Testis (tissue), 3 donors: ENCODE measurements around the gene TSACC. TPM values are rescaled to one million over a fixed set of nuclear protein-coding genes. Genes with fewer than 3 reads are reported as not detected.

Experiments used
- DNase-seq: peaks from one replicate; pipeline ENCODE4 v3.0.0-alpha.2; 2019
- H3K27ac ChIP-seq, 2 donors: fragments of 200-600 bp; sonication (generic); one replicate each; pipeline ENCODE4 v1.5.1; 2019
- H3K27me3 ChIP-seq: fragments of 200-600 bp; sonication (generic); one replicate; pipeline ENCODE4 v1.5.1; 2019
- H3K36me3 ChIP-seq: fragments of 200-600 bp; sonication (generic); one replicate; pipeline ENCODE4 v1.5.1; 2017; ENCODE audit warnings: low read depth; ENCODE audit errors: missing control alignments
- H3K4me1 ChIP-seq: fragments of 200-600 bp; sonication (generic); one replicate; pipeline ENCODE4 v1.5.1; 2019
- H3K4me3 ChIP-seq, 2 donors: fragments of 200-600 bp; sonication (generic); one replicate each; pipeline ENCODE4 v1.5.1; 2017 to 2019
- H3K9me3 ChIP-seq: fragments of 200-600 bp; sonication (generic); one replicate; pipeline ENCODE4 v1.5.1; 2017
- POLR2A ChIP-seq: fragments of 450-650 bp; IDR thresholded peaks from one replicate; pipeline ENCODE4 v1.6.1; 2017; ENCODE audit warnings: antibody characterized with exemption, mild to moderate bottlenecking, moderate library complexity
- WGBS, 2 donors: methylation state at CpG; one replicate each; pipeline ENCODE4 v1.1.5; 2018; 5-methylcytosine and 5-hydroxymethylcytosine counted together
- intact Hi-C: fragments of 100-400 bp; cut with DNase I; formaldehyde crosslinking; loops from one replicate; pipeline ENCODE4 v1.15.1; 2023; ENCODE audit warnings: low total_unique reads
- polyA plus RNA-seq: library from polyadenylated mRNA; stranded (reverse); fragments of 350-450 nt; fragmentation: Illumina TruSeq; extraction: RNeasy Lipid Tissue Mini Kit (QIAGEN cat#74804); gene quantifications from one replicate; pipeline ENCODE4 v1.2.3, GENCODE V29; 2014; ENCODE audit warnings: low read depth, low replicate concordance; ENCODE audit not compliant: insufficient read depth
- total RNA-seq, 2 donors: library from RNA; depleted of rRNA; stranded (reverse); fragments of >200 nt; gene quantifications; one replicate each; pipeline ENCODE4 v1.2.3, GENCODE V29; 2016
- TF ChIP-seq, protein P1 (sequence below), 3 experiments: fragments of 450-650 bp in 2 of 3; fragments of 200-600 bp in 1 of 3; sonication (generic) in 1 of 3; IDR thresholded peaks; one replicate each; pipeline ENCODE4 v1.5.1; 2016 to 2019; ENCODE audit warnings: antibody characterized with exemption in 3 of 3, mild to moderate bottlenecking in 2 of 3, moderate library complexity in 1 of 3

TSACC gene
- total and polyA plus RNA-seq, 3 donors from 2014 or later = 354 to 1,814 (median 748) TPM

DNA sequence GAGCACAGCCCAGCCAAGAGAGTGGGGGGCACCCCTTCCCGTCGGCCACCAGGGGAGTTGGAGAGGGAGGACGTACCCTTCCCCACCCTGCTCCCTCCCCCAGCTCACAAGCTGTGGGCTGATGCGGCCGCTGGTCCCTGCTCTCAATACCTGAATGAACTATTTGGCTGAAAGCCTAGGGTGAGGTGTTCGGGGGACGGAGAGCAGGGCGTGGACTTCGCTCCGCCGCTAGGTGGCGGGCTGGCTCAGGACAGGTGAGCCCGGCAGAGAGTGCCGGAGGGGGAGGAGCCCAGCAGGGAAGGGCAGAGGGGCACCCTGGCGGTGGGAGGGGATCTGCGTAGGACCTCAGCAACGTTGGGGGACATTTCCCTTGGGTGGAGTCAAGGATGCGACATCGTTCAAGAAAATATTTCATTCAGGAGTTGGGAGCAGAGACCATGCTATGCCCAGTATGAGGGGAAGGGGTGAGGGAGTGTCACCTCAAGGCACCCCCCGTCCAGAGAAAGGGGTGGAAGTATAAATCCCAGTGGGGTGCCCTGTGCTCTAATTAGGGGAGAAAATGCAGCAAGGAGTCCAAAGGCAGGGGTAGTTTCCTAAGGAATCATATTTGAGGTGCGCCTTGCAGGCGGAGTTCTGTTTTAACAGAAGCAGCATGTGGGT is 18.7 kb downstream of the TSACC start:
- H3K4me1 ChIP-seq = no peaks in the 10 kb centered on the region
- H3K27ac ChIP-seq = no peak overlapping the region
- H3K9me3 ChIP-seq = no peaks in the 10 kb centered on the region
- H3K27me3 ChIP-seq = no peaks in the 10 kb centered on the region
- DNase-seq = peak; percentile 74
- intact Hi-C loops = no loop called here
- no peak for TF ChIP-seq POLR2A
- TF ChIP-seq, protein P1, sequence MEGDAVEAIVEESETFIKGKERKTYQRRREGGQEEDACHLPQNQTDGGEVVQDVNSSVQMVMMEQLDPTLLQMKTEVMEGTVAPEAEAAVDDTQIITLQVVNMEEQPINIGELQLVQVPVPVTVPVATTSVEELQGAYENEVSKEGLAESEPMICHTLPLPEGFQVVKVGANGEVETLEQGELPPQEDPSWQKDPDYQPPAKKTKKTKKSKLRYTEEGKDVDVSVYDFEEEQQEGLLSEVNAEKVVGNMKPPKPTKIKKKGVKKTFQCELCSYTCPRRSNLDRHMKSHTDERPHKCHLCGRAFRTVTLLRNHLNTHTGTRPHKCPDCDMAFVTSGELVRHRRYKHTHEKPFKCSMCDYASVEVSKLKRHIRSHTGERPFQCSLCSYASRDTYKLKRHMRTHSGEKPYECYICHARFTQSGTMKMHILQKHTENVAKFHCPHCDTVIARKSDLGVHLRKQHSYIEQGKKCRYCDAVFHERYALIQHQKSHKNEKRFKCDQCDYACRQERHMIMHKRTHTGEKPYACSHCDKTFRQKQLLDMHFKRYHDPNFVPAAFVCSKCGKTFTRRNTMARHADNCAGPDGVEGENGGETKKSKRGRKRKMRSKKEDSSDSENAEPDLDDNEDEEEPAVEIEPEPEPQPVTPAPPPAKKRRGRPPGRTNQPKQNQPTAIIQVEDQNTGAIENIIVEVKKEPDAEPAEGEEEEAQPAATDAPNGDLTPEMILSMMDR (IDR thresholded peaks at IDR 0.05) = peak; percentile 51 to 81 (median 63)
- 8% methylated on average over 22 of the region's 22 CpGs for whole genome bisulfite sequencing, 2 donors
- H3K36me3 ChIP-seq = no peaks in the 10 kb centered on the region
- peak overlapping the region in 1 of 2 donors; percentile 12 for H3K4me3 ChIP-seq

DNA sequence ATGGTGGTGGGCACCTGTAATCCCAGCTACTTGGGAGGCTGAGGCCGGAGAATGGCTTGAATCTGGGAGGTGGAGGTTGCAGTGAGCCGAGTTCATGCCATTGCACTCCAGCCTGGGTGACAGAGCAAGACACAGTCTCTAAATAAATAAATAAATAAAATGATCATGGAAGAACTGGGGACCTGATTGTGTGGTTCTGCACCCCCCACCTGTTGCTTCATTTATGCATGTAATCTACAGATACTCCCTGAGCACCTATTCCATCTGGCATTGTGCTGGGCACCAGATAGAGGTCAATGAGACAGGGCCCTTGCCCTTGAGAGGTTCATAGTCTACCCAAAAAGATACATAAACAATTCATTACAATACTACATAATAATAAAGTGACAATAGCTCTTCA is 19.7 kb downstream of the TSACC start:
- H3K4me1 ChIP-seq = no peaks in the 10 kb centered on the region
- no peaks in the 10 kb centered on the region for H3K36me3 ChIP-seq
- DNase-seq = no peak
- no peak overlapping the region for H3K27ac ChIP-seq
- no peak for TF ChIP-seq POLR2A
- TF ChIP-seq, protein P1 (IDR thresholded peaks at IDR 0.05) = no peak
- no peak overlapping the region for H3K4me3 ChIP-seq
- 94 to 98% methylated on average over 2 of the region's 2 CpGs for WGBS, 2 donors
- no peaks in the 10 kb centered on the region for H3K9me3 ChIP-seq
- intact Hi-C loops = no loop called here
- H3K27me3 ChIP-seq = no peaks in the 10 kb centered on the region

DNA sequence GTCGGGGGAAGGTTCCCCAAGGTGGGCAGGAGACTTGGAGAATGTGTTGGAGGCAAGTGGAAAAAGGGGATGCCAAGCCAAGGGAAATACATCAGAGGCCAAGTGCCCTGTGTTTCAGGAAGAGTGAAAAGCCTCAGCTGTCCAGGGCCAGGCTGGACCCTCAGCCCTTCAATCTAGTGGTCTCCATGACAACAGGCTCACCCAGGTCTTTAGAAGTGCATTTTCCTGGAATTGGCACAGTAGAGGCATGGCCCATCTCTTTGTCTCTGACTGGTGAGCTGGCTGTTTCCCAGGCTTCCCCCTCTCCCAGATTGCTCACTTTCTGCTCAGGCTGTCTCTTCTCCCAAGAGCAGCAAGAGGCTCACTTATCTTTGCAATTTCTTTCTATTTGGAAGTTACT is 20.3 kb downstream of the TSACC start:
- H3K27me3 ChIP-seq = no peaks in the 10 kb centered on the region
- H3K4me1 ChIP-seq = no peaks in the 10 kb centered on the region
- DNase-seq = no peak
- no peaks in the 10 kb centered on the region for H3K9me3 ChIP-seq
- TF ChIP-seq, protein P1 (IDR thresholded peaks at IDR 0.05) = no peak
- TF ChIP-seq POLR2A = no peak
- no peak overlapping the region for H3K27ac ChIP-seq
- no peaks in the 10 kb centered on the region for H3K36me3 ChIP-seq
- H3K4me3 ChIP-seq = no peak overlapping the region
- intact Hi-C loops = no loop called here
- WGBS, 2 donors = 86 to 100% methylated on average over 1 of the region's 1 CpG

DNA sequence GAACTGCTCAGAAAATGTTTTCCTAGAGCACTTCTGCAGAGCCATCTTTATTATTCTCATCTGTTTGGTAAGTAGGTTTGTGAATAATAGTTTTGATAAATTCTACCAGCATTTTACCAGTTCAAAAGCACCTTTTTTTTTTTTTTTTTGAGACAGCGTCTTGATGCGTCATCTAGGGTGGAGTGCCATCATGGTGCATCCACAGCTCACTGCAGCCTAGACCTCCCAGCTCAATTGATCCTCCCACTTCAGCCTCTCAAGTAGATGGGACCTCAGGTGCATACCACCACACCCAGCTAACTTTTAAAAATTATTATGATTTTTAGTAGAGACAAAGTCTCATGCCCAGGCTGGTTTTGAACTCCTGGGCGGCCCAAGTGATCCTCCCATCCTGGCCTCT is 20.9 kb downstream of the TSACC start:
- no peaks in the 10 kb centered on the region for H3K36me3 ChIP-seq
- no peaks in the 10 kb centered on the region for H3K27me3 ChIP-seq
- no peak for DNase-seq
- no peaks in the 10 kb centered on the region for H3K4me1 ChIP-seq
- H3K27ac ChIP-seq = no peak overlapping the region
- H3K4me3 ChIP-seq = no peak overlapping the region
- no peaks in the 10 kb centered on the region for H3K9me3 ChIP-seq
- intact Hi-C loops = no loop called here
- 96% methylated on average over 3 of the region's 3 CpGs for WGBS, 2 donors
- TF ChIP-seq, protein P1 (IDR thresholded peaks at IDR 0.05) = no peak
- no peak for TF ChIP-seq POLR2A

DNA sequence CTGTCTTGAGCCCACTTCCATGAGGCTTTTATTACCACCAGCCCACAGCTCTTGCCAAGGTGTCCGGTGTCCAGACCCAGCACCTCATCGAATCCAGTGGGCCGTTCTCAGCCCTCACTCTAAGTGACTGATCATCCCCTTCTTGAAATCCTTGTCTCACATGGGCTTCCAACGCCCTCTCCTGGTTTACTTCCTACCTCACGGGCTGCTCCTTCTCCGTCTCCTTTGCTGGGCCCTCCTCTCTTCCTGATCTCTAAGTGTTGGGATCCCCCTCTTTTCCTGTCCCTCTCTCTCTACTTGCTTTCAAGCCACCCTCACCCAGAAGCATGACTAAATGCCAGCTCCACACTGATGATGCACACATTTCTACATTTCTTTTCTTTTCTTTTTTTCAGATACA is 21.6 kb downstream of the TSACC start:
- Histone ChIP-seq H3K36me3 (no peaks in the 10 kb centered on the region), H3K27me3 (no peaks in the 10 kb centered on the region), H3K9me3 (no peaks in the 10 kb centered on the region), H3K4me1 (no peaks in the 10 kb centered on the region), H3K27ac (no peak overlapping the region), H3K4me3 (no peak overlapping the region)
- peak; percentile 42 for DNase-seq
- no peak for TF ChIP-seq POLR2A
- TF ChIP-seq, protein P1 (IDR thresholded peaks at IDR 0.05) = no peak
- WGBS, 2 donors = 40 to 61% methylated on average over 6 of the region's 6 CpGs
- intact Hi-C loops = no loop called here
